NCI-H2081 (cell line): ENCODE results near the gene PIH1D1.

ENCODE experiments used
- DNase-seq, 2 experiments: peaks; one replicate each; lab custom pipeline; 2025; lab: John Stamatoyannopoulos, UW

Gene PIH1D1

DNA sequence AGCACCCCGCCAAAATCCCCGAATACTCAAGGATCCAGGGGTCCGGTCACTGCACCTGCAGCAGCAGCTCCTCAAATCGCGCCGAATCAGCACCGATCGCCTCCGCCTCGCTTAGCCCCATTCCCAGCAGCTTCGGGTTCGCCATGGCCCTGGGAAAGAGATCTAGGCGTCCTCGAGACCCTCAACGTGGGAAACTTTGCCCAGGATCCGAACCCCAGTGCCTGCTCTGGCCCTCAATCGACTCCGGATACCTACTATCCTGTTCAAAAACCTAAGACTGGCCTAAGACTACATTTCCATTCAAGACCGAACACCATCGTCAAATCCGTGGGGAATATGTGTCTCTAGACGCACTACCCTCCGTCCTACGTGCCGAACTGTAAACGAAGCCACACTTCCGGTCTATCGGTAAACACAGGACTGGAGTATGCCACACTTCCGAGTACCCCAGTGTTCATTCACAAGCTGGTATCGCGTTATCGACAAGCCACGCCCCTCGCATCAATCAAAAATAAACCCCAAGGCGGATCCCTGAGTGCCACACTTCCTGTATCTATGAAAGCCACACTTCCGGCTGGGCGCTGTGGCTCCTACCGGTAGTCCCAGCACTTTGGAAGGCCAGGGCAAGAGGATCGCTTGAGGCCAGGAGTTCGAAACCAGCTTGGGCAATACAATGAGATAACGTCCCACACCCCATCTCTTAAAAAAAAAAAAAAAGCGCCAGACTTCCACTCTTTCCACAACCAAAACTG, at the start of gene PIH1D1:
PIH1D1 (minus strand) TSS at position 385 of the 752 bp plus-strand sequence; CDS start at position 145, 240 bp downstream.
- DNase-seq: peak; percentile 98 to 99

DNA sequence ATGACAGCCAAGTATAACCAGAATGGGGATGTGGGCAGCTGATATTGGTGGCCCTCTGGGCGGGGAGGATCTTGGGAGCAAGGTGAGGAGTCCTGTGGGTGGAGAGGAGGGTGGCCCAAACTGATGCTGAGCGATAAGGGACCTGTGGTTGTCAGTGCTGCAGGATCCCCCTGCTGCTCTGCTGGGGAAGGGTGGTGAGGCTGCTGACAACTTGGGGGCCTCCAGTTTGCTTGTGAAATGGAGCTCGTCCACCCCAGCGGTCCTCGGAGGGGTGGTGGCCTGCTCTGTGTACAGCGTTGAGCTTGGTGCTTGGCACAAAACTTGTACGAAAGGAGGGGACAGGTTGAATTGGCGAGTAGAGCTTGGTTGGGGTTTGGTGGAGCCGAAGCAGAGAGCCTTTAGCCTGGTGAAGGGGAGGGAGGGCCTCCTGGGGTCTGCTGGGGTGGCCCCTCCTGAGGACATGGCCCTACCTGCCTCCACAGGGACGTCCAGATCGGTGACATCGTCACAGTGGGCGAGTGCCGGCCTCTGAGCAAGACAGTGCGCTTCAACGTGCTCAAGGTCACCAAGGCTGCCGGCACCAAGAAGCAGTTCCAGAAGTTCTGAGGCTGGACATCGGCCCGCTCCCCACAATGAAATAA, 47.5 kb upstream of the PIH1D1 start:
- DNase-seq: no peak

DNA sequence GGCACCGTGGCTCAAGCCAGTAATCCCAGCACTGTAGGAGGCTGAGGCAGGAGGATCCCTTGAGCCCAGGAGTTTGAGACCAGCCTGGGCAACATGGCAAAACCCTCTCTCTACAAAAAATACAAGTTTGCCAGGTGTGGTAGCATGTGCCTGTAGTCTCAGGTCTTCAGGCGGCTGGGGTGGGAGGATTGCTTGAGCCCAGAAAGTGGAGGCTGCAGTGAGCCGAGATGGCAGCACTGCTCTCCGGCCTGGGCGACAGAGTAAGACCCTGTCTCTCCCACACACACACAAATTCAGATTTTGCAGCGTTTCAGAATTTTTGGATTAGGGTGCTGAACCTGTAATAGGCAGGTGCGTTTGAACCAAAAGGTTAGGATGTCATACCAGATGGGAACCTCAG, 46.9 kb upstream of the PIH1D1 start:
- DNase-seq: no peak

DNA sequence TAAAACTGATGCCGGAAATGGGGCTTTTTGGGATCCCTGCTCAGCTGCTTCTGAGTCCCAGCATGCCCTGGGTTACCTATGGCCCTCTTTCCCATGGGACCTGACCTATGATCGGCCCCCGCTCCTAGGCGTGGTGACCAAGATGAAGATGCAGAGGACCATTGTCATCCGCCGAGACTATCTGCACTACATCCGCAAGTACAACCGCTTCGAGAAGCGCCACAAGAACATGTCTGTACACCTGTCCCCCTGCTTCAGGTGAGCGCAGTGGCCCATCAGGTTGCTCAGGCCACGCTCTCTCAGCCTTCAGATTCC, 46.1 kb upstream of the PIH1D1 start:
- no peak for DNase-seq

DNA sequence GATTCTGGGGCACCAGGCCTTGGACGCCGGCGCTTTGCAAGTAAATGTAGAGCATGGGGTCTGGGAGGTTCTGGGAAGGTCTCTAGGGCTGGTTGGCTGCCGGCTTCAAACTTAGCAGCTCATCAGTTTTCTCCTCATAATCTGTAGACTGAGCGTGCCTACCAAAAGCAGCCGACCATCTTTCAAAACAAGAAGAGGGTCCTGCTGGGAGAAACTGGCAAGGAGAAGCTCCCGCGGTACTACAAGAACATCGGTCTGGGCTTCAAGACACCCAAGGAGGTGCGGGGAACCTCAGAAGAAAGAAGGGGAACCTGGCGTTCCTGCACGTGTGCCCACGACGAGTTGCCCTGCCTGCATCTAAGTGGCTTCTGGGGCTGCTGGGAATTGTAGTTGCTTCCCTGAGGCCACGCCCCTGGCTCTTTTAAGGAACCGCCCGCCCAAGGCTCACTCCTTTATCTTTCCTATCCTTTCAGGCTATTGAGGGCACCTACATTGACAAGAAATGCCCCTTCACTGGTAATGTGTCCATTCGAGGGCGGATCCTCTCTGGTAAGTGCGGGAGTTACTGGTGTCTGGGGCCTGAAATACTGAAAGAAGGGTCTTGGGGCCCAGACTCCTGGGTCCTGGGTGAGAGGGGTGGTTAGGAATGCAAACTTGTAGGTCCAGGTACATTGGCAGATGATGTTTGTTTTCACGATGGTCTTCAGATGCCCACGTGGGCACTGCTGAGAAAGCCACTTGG, 45.6 kb upstream of the PIH1D1 start:
- DNase-seq: peak; percentile 50 to 54

DNA sequence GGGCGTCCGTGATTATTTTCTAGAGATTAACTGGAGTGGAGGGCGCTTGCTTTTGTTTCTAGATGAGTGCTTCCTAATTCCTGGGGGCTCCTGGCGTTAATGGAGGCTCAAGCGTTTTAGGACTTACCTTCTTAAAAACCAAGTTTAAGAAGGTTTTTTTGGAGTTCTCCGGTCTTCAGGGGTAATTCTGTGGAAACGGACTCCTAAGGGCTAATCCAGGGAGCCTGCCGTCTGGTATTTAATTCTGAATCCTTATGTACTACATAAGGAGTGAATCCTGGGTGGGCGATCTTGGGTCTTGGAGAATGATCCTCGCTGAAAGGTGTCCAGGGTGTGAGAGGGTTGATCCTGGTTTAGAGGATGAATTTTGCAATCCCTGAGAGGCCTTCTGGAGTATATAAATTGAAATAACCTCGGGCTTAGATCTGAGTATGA, 45.0 kb upstream of the PIH1D1 start:
- DNase-seq: no peak

DNA sequence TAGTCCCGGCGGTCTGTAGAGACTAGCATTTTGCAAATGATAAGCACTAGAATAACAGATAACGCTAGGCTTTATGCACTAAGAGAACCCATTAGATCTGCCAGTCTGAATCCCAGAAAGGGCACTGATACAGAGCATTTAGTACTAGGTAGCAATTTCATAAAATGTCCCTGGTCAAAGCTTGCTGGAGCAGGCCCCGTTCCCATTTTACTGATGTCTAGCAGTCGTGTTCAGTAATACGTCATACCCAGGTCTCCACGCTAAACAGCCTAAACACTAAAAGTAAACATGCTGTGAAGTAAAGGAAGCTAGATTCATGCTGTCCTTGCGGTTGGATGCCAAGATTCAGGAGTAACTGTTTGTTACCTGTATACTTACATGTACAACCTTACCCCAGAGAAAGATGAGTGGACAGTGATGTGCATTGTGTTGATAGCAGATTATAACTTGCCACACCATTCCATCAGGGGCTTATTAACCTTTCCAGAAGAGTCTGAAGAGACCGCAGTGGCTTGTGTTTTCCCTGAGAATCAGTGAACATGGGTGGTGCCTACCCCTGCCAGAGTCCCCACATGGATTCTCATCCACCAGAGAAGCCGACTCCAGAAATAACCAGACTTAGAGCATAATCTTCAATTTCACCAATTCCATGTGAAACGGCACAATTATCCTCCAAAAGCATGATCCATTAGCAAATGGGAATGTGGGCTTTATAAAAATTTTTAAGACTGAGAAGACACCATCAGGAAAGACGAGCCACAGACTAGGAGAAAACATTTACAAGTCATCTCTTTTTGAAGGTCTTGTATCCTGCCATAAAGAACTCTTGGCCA, 41.2 kb upstream of the PIH1D1 start:
- DNase-seq: peak in 1 of 2 experiments; percentile 36

DNA sequence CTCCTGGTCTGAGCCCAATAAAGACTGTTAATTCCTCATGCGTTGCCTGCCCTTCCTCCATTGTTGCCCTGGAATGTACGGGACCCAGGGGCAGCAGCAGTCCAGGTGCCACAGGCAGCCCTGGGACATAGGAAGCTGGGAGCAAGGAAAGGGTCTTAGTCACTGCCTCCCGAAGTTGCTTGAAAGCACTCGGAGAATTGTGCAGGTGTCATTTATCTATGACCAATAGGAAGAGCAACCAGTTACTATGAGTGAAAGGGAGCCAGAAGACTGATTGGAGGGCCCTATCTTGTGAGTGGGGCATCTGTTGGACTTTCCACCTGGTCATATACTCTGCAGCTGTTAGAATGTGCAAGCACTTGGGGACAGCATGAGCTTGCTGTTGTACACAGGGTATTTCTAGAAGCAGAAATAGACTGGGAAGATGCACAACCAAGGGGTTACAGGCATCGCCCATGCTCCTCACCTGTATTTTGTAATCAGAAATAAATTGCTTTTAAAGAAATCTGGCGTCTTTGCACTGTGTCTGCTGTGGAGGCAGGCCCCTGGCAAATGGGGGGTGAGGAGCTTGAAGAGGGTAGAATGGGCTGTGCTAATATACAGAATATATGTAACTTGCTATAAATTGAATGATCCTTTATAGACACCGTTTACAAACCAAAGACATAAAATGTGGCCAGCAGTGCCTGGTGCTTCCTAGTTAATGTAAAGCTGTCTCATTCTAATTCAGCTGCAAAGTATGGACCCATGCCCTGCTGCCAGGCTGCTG, 40.4 kb upstream of the PIH1D1 start:
- DNase-seq: no peak

DNA sequence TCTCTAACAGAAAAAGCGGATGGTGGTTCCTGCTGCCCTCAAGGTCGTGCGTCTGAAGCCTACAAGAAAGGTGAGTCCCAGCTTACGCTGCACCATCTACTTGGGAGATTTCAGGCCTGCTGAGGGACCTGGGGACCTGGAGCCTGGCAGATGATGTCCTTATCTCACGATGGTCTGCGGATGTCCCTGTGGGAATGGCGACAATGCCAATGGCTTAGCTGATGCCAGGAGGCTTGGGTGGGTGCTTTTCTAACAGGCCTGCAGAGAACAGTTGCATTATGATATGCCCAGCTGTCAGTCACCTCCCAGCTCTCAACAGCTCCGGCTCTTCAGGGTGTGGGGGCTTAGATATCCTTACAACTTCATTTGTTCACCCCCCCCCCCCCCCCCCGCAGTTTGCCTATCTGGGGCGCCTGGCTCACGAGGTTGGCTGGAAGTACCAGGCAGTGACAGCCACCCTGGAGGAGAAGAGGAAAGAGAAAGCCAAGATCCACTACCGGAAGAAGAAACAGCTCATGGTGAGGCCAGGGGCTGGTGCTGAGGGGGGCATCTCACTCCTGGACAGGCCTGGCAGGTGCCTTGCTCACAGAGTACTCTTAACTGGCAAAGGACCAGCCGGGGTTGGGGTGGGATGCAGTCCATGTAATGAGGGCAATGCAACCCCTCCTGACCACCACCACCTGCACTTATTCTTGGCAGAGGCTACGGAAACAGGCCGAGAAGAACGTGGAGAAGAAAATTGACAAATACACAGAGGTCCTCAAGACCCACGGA, 39.6 kb upstream of the PIH1D1 start:
- no peak for DNase-seq

DNA sequence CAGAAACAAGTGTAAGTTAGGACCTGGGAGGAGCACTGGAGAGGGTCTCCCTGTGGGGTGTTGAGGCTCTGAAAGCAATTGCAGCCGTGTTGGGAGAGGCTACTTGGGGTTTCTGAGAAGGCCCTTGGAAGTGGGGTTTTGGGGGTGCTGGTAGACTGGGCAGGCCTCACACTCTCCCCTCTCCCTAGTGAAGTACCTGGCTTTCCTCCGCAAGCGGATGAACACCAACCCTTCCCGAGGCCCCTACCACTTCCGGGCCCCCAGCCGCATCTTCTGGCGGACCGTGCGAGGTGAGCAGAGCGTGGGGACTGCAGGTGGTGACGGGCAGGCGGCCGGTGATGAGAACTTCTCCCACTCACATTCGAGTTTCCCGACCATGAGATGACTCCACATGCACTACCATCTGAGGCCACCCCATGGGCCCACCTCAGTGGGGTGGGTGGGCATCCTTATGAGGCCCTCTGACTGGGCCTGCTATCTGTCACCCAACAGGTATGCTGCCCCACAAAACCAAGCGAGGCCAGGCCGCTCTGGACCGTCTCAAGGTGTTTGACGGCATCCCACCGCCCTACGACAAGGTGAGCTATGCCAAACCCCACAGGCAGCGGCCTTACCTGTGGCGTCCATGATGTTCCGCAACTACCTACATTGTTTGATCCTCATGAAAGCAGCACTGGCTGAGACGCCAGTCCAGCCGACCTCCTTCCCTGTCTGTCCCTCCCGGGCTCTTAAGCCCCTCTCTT, 38.8 kb upstream of the PIH1D1 start:
- no peak for DNase-seq

DNA sequence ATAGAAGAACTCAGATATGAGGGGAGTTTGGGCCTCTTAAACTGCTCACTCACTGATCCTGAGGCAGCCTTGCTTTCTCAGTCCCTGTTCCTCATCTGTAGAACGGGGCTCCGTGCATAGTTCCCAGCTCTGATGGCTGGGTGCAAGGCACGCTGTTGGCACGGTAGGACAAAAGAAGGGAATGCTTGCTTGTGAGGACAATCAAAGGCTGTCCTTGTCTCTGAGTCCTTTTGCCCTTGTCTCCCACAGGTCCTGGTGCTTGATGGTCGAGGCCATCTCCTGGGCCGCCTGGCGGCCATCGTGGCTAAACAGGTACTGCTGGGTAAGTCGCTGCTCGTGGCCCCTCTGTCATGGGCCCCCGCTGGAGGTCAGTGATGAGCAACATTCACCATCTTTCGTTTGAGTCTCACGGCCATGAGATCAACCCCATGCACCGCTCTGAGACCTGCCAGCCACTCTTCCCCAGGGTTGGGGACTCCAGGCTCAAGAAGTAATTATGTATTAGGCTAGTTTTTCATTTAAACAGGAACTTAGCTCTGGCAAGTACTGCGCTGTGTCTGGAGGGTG, 38.1 kb upstream of the PIH1D1 start:
- DNase-seq: no peak

DNA sequence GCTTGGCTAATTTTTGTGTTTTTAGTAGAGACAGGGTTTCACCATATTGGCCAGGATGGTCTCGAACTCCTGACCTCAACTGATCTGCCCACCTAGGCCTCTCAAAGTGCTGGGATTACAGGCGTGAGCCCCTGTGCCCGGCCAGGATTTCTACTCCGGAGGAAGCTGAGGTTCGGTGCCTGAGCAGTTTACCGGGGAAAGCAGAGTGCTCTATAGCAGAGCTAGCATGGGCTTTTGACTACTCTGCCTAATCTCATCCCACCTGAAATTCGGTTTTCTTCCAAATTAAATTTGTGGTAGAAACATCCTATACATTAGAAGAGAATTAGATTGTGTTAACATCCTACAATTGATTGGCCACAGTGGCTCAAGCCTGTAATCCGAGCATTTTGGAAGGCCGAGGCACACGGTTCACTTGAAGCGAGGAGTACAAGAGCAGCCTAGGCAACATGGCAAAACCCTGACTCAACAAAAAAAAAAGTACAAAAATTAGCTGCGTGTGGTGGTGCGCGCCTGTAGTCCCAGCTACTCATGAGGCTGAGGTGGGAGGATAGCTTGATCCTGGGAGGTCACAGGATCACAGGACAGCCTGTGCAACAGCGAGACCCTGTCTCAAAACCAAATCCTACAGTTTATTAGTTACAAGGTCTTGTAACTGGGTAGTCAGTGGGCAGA, 37.4 kb upstream of the PIH1D1 start:
- no peak for DNase-seq

DNA sequence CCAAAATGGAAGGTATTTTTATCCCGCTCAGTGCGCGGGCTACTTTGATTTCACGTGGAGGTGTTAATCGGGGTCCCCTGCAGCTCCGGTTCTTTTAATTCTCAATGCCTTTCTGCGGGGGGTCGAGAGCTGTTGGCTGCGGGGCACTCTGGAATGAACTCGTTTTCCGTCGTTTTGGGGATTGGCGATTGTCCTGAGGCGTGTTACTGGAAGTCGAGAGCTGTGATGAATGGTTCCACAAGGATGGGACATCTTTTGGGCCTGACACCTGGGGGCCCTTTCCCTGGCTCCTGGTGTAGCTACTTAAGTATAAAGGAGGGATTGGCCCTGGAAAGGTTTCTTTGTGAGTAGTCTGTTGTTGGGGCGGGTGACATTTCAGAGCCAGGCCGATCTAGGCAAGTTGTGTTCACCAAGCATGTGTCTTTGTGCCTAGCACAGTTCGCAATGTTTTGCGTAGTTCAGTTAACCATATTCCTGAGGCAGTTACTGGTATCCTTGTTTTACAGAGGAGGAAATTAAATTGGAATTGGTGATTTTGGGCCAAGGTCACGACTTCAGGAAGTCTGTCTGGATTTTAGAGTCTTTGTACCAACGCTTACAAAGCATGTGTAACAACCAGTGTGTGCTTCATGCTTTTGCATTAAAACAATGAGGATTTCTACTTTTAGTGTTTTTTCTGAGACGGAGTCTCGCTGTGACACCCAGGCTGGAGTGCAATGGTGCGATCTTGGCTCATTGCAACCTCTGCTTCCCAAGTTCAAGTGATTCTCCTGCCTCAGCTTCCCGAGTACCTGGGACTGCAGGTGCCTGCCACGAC, 36.6 kb upstream of the PIH1D1 start:
- DNase-seq: no peak

DNA sequence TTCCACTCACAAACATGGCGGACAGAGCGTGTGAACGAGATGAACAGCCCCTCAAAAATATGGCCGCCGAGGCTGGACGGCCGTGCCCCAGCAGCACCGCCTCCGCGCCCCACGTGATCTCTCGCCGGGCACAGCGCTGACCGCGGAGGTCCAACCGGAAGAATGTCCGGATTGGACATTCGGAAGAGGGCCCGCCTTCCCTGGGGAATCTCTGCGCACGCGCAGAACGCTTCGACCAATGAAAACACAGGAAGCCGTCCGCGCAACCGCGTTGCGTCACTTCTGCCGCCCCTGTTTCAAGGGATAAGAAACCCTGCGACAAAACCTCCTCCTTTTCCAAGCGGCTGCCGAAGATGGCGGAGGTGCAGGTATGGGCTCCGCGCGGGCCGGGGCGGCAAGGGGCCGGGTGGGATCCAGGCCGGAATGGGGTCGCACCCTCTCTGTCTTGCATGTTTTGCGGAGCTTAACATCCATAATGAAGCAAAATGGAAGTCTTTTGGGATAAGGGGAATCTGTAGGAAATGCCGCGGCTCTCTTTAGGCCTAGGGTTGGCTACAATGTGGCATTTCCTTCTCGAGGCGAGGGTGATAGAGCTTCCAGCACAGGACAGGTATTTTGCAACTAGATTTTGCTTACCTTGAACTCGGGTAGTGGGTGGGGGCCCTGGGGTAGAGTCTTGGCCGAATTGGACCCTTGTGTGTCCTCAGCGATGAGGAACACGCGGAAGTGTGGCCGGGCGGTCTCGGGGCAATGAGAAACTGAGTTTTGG, 35.8 kb upstream of the PIH1D1 start, which contains the start of gene RPL13A:
RPL13A (plus strand) TSS at position 332 of the 769 bp plus-strand sequence; CDS start at position 354, 22 bp downstream.
- DNase-seq: peak; percentile 98 to 99

DNA sequence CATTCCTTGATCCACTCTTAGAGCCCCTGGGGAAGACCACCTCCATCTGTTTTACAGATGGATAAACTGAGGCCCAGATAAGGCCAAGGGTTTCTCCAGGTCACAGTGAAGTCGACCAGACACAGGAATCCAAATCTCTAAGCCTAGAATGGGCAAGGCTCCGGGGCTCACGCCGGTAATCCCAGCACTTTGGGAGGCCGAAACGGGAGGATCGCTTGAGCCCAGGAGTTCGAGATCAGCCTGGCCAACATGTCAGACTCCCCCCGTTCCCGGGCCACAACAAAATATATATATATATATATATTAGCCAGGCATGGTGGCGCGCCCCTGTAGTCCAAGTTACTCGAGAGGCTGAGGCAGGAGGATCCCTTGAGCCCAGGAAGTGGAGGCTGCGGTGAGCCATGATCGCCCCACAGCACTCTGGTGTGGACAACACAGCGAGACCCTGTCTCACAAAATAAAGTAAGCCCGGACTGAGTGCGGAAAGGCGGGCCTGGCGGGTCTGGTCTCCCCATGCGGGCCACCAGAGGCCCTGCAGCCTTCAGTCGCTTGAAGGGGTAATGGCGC, 35.2 kb upstream of the PIH1D1 start:
- DNase-seq: no peak

DNA sequence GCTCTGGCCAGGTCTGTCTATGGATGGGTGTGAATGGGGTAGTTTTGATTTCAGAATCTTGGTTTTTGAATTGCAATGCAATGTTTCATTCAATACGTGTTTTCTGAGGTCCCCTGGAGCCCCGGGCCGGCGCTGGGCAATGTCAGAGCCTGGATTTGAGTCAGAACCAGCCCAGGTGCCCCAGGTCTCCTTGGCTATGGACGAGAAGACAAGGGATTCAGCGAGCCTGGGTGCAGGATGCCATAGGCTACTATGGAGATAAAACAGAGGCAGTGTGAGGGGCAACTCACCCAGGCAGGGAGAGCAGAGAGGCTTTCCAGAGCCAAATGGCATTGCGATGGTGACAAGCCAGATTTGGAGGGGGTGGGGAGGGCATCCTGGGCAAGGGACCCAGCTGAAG, 34.6 kb upstream of the PIH1D1 start:
- no peak for DNase-seq
